HEK293T (cell line): ENCODE results near the gene ALDH1A3.

ENCODE experiments used
- BHLHE40 ChIP-seq: fragments of 450-650 bp; IDR thresholded peaks from 2 replicates; pipeline ENCODE4 v1.6.1; 2016; ENCODE audit warnings: mild to moderate bottlenecking, moderate library complexity, borderline replicate concordance
- CTBP1 ChIP-seq: fragments of 450-650 bp; IDR thresholded peaks from 2 replicates; pipeline ENCODE4 v1.6.1; 2016; ENCODE audit warnings: borderline replicate concordance
- FOXA1 ChIP-seq: fragments of 450-650 bp; IDR thresholded peaks from 2 replicates; pipeline ENCODE4 v1.6.1; 2016; ENCODE audit warnings: mild to moderate bottlenecking
- FOXM1 ChIP-seq: fragments of 450-650 bp; IDR thresholded peaks from 2 replicates; pipeline ENCODE4 v1.6.1; 2017; ENCODE audit warnings: mild to moderate bottlenecking, borderline replicate concordance
- NFRKB ChIP-seq: fragments of 450-650 bp; IDR thresholded peaks from 2 replicates; pipeline ENCODE4 v1.6.1; 2016; ENCODE audit warnings: mild to moderate bottlenecking, moderate library complexity
- PKNOX1 ChIP-seq: fragments of 450-650 bp; IDR thresholded peaks from 2 replicates; pipeline ENCODE4 v1.6.1; 2016
- SP1 ChIP-seq: fragments of 450-650 bp; IDR thresholded peaks from 2 replicates; pipeline ENCODE4 v1.6.1; 2017

- TF ChIP-seq NFRKB (no peak), SP1 (no peak), BHLHE40 (no peak), FOXA1 (no peak), CTBP1 (no peak), FOXM1 (no peak), PKNOX1 (no peak)
Measured at GRCh38 chr15:100923902-100924301, 44.3 kb downstream of the ALDH1A3 start.
